Fibroblast of the conjunctiva (primary cell): Measurements from ENCODE around the gene TMX2.
"Not testable (repeated sequence)": the region's sequence is repeated elsewhere in the genome, so short reads cannot be mapped to it uniquely, and the experiment has no call there.

ENCODE experiments used
- DNase-seq: peaks from one replicate; pipeline ENCODE4 v3.0.0-alpha.2; 2010; ENCODE audit warnings: low read depth

Gene TMX2, protein sequence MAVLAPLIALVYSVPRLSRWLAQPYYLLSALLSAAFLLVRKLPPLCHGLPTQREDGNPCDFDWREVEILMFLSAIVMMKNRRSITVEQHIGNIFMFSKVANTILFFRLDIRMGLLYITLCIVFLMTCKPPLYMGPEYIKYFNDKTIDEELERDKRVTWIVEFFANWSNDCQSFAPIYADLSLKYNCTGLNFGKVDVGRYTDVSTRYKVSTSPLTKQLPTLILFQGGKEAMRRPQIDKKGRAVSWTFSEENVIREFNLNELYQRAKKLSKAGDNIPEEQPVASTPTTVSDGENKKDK

DNA sequence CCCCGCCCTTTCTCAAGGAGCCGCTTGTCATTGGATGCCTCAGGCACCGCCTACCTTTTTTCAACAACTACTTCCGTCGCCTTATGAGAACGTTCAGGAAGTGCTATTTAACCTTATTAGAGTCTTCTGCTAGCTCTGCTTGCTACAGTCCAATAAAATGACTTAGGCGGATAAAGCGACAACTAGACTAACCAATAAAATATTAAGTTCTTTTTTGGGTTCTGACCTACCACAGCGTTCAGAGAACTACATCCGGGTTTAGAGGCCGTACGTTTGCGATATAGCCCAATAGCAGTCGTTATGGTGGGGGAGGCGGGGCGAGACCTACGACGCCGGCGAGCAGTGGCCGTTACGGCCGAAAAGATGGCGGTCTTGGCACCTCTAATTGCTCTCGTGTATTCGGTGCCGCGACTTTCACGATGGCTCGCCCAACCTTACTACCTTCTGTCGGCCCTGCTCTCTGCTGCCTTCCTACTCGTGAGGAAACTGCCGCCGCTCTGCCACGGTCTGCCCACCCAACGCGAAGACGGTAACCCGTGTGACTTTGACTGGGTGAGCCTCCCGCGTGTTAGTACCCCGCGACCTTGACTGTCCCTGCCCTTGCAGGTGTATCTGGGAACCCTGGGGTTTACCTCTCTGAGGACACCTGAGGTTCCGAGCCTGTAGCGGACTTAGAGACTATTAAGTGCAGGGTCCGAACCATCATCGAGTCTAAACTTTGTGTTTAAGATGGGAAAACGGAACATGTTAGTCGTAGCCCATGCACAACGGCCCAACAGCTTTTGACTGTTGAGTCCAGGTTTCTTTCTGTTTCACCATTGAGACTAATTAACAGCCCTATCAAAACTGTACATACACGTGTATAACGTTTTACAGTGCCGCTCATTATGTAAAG is at the start of gene TMX2:
Gene TMX2, plus strand, starts transcription at position 338 of the 895 bp plus-strand sequence. Its CDS starts 26 bp downstream, at position 364.
- DNase-seq = peak; percentile 99

DNA sequence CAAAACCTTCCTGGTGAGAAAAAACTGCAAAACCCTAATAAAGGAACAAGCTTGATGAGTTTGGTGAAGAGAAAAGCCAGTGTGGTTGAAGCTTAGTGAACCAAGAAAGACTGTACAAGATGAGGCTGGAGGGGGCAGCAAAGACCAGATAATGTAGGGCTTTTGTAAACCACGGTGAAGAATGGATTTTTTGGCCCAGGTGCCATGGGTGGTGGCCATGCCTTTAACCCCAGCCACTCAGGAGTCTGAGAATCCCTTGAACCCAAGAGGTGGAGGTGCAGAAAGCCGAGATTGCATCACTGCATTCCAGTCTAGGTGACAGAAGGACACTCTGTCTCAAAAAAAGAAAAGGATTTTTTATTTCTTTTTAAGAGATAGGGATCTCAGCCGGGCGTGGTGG is 49.5 kb upstream of the TMX2 start:
- DNase-seq = no peak

DNA sequence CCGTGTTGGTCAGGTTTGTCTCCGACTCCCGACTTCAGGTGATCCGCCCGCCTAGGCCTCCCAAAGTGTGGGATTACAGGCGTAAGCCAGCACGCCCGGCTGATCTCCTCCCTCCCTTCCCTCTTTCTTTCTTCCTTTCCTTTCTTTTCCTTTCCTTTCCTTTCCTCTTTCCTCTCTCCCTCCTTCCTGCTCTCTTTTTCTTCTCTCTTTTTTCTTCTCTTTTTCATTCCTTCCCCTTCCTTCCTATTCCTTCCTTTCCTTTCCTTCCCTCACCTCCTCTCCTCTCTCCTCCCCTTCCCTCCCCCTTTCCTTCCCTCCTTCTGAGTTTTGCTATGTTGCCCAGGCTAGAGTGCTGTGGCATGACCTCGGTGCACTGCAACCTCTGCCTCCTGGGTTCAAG is 48.4 kb upstream of the TMX2 start:
- no peak for DNase-seq

DNA sequence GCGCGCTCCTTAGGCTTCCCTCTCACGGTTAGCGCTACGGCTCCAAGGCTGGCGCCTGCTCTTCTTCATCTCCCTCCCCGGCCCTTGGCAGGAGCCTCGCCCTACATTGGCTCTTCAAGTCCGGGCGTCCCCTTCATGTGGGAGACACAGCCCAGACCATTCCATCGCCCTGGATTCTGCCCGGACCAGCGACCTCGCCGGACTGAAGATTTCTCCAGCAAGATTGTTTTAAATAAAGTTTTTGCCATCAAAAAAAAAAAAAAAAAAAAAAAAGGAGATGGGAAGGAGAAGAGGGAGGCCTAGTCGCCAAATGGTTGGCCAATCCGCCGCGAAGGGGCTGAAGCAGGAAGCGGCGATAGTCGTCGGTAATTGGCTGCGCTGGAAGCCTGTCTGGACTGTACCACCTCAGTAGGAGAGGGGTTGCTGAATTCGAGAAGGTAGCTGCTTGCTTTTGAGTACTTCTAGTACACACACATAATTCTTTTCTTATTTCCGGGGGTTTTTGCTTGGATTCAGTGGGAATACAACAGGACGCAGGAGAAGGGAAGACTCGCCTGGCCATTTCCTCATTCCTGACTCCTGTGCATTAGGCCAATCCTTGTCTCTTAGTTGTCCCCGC is 45.2 kb upstream of the TMX2 start:
- DNase-seq = peak; percentile 99

DNA sequence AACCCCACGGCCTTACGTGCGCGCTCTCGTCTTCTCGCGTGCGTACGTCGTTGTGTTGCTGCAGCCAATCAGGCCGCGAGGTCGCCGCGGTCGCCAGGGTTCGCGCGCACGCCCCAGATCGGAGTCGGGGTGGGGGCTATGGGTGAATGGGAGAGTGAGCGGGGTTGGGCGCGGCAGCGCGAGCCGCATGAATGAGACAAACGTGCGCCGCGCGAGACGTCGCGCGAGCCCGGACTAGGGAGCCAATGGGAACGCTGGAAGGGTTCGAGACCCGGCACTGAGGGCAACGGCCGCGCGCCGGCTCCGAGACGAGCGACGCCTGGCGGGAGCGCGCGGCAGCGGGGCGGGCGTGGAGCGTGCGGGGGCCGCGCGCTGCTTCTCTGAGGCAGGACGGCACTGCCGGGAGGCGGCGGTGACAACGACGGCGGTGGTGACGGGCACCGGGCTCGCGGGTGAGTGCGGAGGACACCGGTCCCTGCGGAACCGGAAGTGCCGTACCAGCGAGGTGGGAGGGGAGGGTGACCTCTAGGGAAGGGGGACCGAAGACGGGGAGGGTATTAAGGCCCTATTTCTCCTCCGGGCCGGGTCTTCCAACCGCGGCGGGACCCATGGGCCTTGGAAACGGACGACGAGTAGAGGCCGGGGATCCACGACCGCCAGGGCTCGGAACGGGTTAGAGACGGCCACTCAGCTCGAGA is 44.5 kb upstream of the TMX2 start, which contains the start of gene ZDHHC5:
Gene ZDHHC5, plus strand, starts transcription at position 379 of the 698 bp plus-strand sequence. CDS start 4,977 bp downstream, outside the sequence.
- DNase-seq = peak; percentile 99

DNA sequence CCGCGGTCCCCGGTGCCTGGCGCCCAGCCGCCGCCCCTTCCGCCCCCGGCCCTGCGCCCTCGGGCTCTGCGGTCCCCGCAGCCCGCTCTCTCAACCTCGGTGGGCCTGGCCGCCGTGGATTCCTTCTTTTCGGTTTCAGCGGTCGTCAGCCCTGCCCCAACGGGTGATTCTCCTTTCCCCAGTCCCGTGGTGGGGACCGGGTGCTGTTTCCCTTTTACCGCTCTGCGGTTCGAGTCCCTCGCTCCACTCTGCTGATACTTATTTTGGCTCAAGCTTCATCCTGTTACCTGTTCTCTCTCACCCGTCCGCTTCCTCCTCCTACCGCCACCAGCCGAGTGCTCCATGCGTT is 44.0 kb upstream of the TMX2 start:
- no peak for DNase-seq

DNA sequence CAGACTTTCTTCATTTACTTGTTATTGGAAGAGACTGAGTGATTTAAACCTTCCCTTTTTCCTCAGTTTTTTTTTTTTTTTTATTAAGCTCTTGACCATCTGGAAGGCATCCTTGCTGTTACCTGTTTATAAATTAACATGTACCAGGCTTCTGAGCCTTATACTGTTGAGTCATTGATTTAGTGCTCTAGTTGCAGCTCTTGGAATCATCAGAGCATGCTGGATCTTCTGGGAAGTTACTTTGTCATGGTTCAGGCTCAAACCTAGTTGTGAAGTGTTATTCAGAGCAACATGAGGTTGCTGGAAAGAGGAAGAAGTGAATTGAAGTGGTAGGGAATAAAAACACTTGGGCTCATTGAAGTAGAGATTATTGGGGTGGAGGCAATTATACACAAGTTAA is 38.1 kb upstream of the TMX2 start:
- DNase-seq = no peak

DNA sequence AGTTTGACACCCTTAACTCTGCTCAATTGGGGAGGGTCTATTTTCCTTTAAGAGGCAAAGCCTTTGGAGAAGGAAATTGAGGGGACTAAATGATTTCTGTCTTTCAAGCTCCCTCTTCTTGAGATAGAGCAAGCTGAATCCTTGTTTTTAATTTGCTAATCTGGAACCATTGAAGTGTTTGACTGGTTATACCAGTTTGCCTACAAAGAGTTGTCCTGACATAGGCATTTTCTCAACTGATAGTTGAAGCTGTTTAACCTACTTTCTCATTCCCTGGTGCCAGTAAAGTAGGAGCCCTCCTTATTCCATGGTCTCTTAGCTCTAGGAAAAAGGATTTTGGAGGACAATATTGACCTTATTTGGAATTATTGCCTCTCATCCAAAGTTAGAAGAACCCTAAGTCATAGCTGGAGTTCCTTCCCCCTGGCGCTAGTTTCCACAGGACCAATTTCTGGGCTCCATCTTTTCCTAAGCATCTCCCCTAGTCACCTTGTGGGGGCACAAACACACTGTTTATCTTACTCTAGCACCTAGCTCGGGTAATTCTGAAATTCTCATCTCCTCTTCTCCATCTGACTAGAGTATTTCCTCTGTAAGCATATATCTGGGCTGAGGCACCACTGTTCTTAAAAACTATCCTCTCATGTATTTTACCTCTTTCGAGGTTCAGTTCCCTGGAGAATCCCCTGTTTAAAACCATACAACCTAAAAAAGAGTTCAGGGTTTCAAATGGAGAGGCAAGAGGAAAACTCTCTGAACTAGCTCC is 37.0 kb upstream of the TMX2 start:
- no peak for DNase-seq

DNA sequence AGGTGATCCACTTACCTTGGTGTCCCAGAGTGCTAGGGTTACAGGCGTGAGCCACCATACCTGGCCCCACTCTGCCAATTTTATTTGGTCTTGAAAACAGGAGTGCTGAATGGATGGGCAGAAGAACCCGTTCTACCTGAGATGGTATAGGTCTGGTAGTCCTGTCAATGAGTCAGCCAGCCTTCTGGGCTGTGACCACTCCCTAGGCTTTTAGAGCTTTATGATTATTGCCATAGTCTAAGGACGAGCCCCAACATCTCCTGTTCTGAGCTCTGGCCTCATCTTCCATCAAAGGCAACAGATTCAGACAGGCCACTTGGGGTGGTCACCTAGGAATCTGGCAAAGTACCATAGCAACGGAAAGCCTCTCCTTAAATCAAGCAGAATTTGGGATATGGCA is 33.0 kb upstream of the TMX2 start:
- no peak for DNase-seq

DNA sequence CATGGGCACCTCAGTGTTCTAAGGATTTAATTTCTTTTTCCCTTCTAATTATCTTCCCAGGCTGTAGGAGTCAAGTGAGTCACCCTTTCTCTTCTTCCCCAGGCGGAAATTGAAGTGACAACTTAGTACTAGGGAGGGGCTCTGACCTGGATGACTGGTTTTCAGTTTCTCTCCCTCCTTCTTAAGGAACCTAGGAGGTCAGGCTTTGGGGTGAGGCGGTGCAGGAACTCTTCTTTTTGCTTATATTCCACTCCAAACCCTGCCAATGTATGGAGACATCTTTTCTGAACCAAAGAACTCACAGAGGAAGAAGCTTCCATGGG is 31.9 kb upstream of the TMX2 start:
- DNase-seq = no peak

DNA sequence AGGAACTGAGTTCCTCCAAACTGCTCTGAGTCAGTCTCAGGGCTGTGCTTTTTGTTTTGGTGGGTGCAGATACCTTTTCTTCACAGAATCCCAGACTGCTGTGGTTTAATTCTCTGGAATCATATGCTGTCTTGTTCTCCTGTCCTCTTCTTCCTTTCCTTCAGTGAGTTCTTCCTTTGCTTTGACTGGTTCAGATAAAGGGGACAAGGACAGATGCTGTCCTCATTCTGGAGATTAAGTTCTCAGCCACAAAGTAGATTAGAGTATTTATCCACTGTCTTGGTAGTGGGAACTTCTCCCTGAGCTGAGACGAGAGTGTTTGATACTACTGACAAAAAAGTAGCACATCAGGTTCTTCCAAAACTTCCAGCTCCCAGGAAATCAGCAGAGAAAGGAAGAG is 31.2 kb upstream of the TMX2 start:
- no peak for DNase-seq

DNA sequence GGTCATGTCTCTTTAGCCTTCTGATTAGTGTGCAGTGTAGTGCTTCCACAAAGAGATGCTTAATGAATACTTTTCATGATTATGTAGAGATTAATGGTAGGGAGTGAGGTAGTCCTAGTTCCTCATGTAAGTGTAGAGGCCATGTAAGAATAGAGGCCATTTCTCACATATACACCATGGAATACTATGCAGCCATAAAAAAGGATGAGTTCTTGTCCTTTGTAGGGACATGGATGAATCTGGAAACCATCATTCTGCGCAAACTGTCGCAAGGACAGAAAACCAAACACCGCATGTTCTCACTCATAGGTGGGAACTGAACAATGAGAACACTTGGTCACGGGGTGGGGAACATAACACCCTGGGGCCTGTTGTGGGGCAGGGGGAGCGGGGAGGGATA is 21.9 kb upstream of the TMX2 start:
- DNase-seq = not testable (repeated sequence)

DNA sequence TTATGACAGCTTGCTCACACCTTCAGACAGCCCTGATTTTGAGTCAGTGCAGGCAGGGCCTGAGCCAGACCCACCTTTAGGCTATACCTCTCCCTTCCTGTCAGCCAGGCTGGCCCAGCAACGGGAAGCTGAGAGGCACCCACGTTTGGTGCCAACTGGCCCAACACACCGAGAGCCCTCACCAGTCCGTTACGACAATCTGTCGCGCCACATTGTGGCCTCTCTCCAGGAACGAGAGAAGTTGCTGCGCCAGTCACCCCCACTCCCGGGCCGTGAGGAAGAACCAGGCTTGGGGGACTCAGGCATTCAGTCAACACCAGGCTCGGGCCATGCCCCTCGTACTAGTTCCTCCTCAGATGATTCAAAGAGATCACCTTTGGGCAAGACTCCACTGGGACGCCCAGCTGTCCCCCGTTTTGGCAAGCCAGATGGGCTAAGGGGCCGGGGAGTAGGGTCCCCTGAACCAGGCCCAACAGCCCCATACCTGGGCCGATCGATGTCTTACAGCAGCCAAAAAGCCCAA is 13.5 kb upstream of the TMX2 start:
- no peak for DNase-seq

DNA sequence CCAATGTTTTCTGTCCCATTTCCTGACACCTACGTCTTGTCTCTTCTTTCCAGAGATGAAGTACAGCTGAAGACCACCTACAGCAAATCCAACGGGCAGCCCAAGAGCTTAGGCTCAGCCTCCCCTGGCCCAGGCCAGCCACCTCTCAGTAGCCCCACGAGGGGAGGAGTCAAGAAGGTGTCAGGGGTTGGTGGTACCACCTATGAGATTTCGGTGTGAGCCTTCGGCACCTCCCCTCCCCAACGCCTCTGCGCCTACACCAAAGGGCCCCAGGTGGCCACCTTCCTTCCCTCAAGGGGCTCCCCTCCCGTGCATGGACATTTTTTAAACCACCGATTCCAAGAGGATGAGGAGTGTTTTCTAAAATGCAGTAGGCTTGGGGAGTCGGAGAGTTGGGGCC is 12.6 kb upstream of the TMX2 start:
- no peak for DNase-seq

DNA sequence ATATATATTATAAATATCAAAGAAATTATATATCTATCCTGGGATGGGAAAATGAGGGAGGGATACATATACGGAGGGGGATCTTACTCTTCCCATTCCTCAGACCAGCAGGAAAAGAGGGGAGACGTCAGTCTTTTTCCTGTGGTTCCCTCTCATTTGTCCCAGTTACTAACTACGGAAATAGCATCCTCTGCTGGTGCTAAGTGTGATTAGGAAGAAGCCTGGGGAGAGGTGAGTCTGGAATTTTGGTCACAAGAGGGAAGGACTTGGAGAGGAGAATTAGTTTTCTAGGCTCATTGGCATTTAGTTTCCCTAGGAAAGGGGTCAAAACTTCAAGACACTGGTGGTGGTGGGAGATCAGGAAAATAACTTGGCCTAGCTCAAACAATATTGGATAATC is 12.0 kb upstream of the TMX2 start:
- no peak for DNase-seq

DNA sequence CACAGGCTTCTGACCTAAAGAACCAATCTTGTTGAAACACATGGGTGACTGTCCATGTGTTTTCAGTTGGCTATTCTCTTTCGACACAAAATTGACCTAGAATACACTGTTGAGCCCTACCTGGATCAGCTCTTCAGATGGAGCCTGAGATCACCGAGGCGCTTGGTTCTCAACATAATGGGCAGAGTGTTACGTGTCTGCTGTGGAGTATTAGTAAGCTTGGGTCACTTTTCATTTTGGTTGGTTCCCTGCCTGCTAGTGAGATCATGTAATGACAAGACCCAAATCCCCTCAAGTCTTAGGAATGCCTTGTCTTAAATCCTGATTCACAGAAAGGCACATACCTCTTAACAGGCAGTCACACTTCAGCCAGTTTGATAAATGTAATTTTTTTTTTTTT is 9.1 kb upstream of the TMX2 start:
- DNase-seq = no peak

DNA sequence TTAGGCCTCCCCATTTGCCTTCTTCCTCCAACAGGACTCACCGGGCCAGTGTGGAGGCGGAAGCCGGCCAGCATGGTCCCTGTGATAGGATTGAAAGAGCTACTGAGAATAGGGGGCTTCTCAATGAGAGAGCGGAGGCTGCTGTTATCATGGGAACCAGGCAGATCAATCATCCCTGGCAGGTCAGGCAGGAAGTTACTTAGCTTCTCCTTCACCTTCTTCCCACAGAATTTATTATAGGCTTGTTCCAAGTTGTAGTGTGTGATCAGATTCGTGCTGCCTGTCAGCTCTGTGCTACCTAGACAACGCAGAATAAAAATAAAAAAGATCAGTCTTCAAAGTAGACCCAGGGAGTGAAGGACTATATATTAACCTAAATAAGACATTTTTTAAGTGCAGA is 7.5 kb upstream of the TMX2 start:
- DNase-seq = no peak

DNA sequence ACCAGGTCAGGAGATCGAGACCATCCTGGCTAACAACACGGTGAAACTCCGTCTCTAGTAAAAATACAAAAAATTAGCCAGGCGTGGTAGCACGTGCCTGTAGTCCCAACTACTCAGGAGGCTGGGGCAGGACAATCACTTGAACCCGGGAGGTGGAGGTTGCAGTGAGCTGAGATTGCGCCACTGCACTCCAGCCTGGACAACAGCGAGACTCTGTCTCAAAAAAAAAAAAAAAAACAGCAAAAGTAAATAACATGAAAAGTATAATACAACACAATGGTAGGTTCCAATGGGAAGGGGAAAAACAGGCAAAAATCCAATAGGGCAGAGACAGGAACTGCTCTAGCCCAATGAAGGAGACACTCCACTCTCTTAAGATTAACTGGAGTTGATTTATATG is 7.0 kb upstream of the TMX2 start:
- not testable (repeated sequence) for DNase-seq

DNA sequence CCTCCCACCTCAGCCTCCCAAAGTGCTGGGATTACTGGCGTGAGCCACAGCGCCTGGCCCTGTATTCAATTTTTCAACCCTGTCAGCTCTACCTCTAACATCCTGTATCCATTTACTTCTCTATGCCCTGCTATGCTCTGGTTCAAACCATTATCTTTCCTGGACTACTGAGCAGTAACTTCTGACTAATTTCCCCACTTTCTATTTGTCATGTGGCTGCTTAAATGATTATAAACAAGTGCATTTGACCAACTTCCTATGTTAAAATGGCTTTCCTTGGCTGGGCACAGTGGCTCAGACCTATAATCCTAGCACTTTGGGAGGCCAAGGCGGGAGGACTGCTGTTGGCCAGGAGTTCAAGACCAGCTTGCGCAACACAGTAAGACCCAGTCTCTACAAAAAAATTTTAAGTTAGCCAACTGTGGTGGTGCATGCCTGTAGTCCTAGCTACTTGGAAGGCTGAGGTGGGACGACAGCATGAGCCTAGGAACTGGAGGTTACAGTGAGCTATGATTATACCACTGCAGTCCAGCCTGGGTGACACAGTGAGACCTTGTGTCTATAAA is 2.5 kb upstream of the TMX2 start:
- no peak for DNase-seq

DNA sequence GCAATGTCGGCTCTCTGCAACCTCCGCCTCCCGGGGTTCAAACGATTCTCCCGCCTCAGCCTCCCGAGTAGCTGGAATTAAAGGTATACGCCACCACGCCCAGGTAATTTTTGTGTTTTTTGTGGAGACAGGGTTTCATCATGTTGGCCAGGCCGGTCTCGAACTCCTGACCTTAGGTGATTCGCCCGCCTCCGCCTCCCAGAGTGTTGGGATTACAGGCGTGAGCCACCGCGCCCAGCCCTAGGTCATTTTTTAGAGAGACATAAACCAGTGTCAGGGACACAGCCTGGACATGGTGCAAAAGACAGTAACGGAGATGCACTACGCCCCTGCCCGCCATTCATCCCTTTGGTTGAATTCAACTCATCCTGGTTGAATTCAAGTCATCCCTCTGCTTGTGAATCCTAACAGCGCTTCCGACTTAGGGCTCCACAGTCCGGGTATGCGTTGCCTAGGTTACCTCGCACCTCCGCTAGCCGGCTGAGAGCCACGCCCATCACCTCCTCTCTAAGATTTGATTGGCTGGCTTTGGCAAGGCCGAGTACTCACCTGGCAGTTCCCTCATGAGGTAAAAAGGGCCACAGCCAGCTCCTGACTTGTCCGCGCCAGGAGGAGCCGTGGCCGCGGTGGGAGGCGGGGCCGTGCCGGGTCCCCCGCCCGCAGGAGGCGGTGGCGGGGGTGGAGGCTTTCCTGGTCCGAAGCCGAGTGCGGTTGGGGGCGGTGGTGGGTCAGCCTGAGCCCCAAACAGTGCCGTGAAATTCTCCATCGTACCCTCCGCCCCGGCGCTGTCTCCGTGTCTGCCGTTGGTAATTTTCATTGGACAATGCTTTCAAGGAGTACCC is 758 bp upstream of the TMX2 start, which contains the start of gene MED19:
Gene MED19, minus strand, starts transcription at position 802 of the 842 bp plus-strand sequence. Its CDS starts 36 bp downstream, at position 766.
- peak; percentile 39 for DNase-seq
